Measurements from ENCODE around the gene KRI1. TPM values are rescaled to one million over a fixed set of nuclear protein-coding genes. Genes with fewer than 3 reads are reported as not detected.
"Not testable (repeated sequence)": the region's sequence is repeated elsewhere in the genome, so short reads cannot be mapped to it uniquely, and the experiment has no call there.

Gene KRI1
- total RNA-seq, 4 donors from 2014 or later: 22.9 to 27.9 (median 23.3) TPM

DNA sequence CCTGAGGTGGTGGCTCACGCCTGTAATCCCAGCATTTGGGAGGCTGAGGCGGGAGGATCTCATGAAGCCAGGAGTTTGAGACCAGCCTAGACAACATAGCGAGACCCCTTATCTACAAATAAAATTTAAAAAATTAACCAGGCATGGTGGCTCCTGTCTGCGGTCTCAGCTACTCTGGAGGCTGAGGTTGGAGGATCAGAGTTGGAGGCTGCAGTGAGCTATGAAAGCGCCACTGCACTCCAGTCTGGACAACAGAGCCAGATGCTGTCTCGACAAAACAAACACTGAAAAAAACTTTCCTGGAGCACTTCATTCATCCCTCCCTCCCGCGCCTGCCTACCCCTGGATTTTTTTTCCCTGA is 22.8 kb downstream of the KRI1 start:
- H3K27me3 ChIP-seq: no peaks in the 10 kb centered on the region
- DNase-seq (ENCODE audit: low spot score in 2 of 2): no peak
- no peak for TF ChIP-seq EP300 (IDR thresholded peaks at IDR 0.05)
- TF ChIP-seq POLR2A (IDR thresholded peaks at IDR 0.05): no peak
- TF ChIP-seq, protein P1, sequence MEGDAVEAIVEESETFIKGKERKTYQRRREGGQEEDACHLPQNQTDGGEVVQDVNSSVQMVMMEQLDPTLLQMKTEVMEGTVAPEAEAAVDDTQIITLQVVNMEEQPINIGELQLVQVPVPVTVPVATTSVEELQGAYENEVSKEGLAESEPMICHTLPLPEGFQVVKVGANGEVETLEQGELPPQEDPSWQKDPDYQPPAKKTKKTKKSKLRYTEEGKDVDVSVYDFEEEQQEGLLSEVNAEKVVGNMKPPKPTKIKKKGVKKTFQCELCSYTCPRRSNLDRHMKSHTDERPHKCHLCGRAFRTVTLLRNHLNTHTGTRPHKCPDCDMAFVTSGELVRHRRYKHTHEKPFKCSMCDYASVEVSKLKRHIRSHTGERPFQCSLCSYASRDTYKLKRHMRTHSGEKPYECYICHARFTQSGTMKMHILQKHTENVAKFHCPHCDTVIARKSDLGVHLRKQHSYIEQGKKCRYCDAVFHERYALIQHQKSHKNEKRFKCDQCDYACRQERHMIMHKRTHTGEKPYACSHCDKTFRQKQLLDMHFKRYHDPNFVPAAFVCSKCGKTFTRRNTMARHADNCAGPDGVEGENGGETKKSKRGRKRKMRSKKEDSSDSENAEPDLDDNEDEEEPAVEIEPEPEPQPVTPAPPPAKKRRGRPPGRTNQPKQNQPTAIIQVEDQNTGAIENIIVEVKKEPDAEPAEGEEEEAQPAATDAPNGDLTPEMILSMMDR (IDR thresholded peaks at IDR 0.05): no peak
- 57 to 59% methylated on average over 8 of the region's 8 CpGs for WGBS, 2 donors
- peaks cover 0 to 19% (median 13%) of the 10 kb centered on the region in 4 donors for H3K4me1 ChIP-seq
- H3K4me3 ChIP-seq: peak overlapping the region in 2 of 4 donors; percentile 94 to 99
- peaks cover 0 to 24% (median 6%) of the 10 kb centered on the region in 3 donors for H3K36me3 ChIP-seq
- H3K9me3 ChIP-seq: no peaks in the 10 kb centered on the region
- H3K27ac ChIP-seq: peak overlapping the region in 3 of 4 donors; percentile 90 to 98 (median 97)

DNA sequence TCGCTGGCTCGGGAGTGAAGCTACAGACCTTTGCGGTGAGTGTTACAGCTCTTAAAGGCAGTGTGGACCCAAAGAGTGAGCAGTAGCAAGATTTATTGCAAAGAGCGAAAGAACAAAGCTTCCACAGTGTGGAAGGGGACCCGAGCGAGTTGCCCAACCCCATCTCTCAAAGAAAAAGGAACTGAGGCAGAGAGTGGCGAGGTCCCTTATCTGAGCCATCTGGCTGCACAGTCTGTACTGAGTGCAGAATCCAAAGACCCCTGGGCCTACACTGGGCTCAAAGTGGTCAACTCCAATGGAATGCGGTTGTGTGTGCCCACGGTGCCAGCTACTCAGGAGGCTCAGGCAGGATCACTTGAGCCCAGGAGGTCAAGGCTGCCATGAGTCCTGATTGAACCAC is 26.8 kb downstream of the KRI1 start:
- 41 to 44% methylated on average over 9 of the region's 9 CpGs for WGBS, 2 donors
- DNase-seq (ENCODE audit: low spot score in 2 of 2); H3K27me3 ChIP-seq; H3K4me3 ChIP-seq; H3K36me3 ChIP-seq; H3K27ac ChIP-seq; H3K9me3 ChIP-seq; H3K4me1 ChIP-seq: not testable (repeated sequence)

DNA sequence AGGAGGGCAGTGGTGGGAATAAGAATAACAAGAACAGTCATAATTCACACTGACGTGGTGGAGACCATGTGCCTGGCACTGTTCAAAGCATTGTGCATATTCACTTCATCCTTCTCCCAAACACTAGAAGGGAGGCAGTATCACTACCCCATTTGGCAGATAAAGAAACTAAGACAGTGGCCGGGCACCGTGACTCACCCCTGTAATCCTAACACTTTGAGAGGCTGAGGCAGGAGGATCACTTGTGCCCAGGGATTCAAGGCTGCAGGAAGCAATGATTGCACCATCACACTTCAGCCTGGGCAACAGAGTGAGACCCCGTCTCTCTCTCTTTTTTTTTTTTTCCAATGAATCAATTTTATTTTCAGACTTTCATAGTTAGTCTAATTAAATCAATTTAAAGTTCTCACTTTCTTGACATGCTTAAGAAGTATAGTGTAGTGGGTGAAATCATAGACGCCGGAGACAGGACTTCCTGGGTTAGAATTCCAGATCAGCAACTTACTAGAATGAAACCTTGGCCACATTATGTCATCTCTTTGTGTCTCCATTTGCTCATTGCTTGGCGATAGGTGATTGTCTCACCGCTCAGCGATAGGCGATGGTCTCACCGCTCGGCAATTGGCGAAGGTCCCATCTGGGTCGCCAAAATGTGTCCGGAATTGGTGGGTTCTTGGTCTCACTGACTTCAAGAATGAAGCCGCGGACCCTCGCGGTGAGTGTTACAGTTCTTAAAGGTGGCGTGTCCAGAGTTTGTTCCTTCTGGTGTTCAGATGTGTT is 27.4 kb downstream of the KRI1 start:
- H3K4me1 ChIP-seq: peaks cover 0 to 4% (median 0%) of the 10 kb centered on the region in 4 donors
- no peak overlapping the region for H3K4me3 ChIP-seq
- H3K9me3 ChIP-seq: no peaks in the 10 kb centered on the region
- no peaks in the 10 kb centered on the region for H3K36me3 ChIP-seq
- TF ChIP-seq EP300 (IDR thresholded peaks at IDR 0.05): no peak
- TF ChIP-seq, protein P1 (IDR thresholded peaks at IDR 0.05): no peak
- TF ChIP-seq POLR2A (IDR thresholded peaks at IDR 0.05): no peak
- WGBS, 2 donors: 73 to 75% methylated on average over 20 of the region's 20 CpGs
- H3K27ac ChIP-seq: no peak overlapping the region
- no peak for DNase-seq (ENCODE audit: low spot score in 2 of 2)
- H3K27me3 ChIP-seq: no peaks in the 10 kb centered on the region

DNA sequence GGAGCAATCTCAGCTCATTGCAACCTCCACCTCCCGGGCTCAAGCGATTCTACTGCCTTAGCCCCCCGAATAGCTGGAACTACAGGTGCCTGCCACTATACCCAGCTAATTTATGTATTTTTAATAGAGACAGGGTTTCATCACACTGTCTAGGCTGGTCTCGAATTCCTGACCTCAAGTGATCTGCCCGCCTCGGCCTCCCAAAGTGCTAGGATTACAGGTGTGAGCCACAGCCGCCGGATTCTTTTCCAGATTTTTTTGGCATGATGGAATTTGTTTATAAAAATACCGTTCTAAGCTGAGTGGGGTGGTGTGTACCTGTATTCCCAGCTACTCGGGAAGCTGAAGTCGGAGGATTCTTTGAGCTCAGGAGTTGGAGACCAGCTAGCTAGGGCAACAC is 28.1 kb downstream of the KRI1 start:
- no peaks in the 10 kb centered on the region for H3K27me3 ChIP-seq
- H3K27ac ChIP-seq: no peak overlapping the region
- H3K9me3 ChIP-seq: no peaks in the 10 kb centered on the region
- no peaks in the 10 kb centered on the region for H3K4me1 ChIP-seq
- WGBS, 2 donors: 82% methylated on average over 11 of the region's 11 CpGs
- no peak for TF ChIP-seq EP300 (IDR thresholded peaks at IDR 0.05)
- TF ChIP-seq, protein P1 (IDR thresholded peaks at IDR 0.05): no peak
- no peak for TF ChIP-seq POLR2A (IDR thresholded peaks at IDR 0.05)
- no peaks in the 10 kb centered on the region for H3K36me3 ChIP-seq
- no peak overlapping the region for H3K4me3 ChIP-seq
- no peak for DNase-seq (ENCODE audit: low spot score in 2 of 2)

DNA sequence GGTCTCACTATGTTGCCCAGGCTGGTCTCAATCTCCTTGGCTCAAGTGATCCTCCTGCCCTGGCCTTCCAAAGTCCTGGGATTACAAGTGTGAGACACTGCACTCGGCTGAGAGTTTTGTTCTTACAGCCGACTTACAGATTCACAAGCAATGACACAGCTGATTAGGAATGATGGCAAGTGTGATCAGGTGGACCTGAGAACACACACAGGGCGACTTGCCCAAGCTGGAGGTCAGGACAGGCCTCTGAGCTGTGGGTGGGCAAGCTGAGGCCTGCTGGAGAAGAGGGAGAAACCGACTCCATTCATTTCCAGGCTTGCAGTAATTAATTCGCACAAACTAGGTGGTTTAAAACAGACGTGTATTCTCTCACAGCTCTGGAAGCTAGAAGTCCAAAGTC is 30.2 kb downstream of the KRI1 start:
- no peak for DNase-seq (ENCODE audit: low spot score in 2 of 2)
- no peaks in the 10 kb centered on the region for H3K36me3 ChIP-seq
- 76 to 85% methylated on average over 6 of the region's 6 CpGs for WGBS, 2 donors

More for the DNA sequence above, 30.2 kb downstream of the KRI1 start:
- Histone ChIP-seq H3K27ac (no peak overlapping the region), H3K4me3 (no peak overlapping the region), H3K9me3 (no peaks in the 10 kb centered on the region), H3K4me1 (no peaks in the 10 kb centered on the region), H3K27me3 (no peaks in the 10 kb centered on the region)
- TF ChIP-seq EP300 (IDR thresholded peaks at IDR 0.05): no peak
- TF ChIP-seq POLR2A (IDR thresholded peaks at IDR 0.05): no peak
- TF ChIP-seq, protein P1 (IDR thresholded peaks at IDR 0.05): no peak
